A549 (cell line): ENCODE results near the gene CACNA1G. TPM values are rescaled to one million over a fixed set of nuclear protein-coding genes. Genes with fewer than 3 reads are reported as not detected.

Experiments used
- ATAC-seq, 2 experiments: fragments of 200-7000 bp in 1 of 2; fragments of >200 bp in 1 of 2; cut with Nextera tagmentation in 1 of 2; cut with Tn5 transposase in 1 of 2; 3 replicates each; pipeline versions ENCODE4 v1.8.0 to v1.9.1; 2018 to 2020; ENCODE audit warnings: mild to moderate bottlenecking in 1 of 2, moderate library complexity in 1 of 2
- CTCF ChIA-PET: fragments of 300-600 bp; sonication (Branson Sonifier 250); formaldehyde crosslinking; extraction: SDS; loops from one replicate; lab custom pipeline; 2021; ENCODE audit warnings: antibody characterized with exemption, inconsistent platforms; lab: Yijun Ruan, JAX
- POLR2A ChIA-PET: fragments of 350-600 bp; formaldehyde crosslinking; extraction: SDS; loops from one replicate; lab custom pipeline; 2021; ENCODE audit warnings: antibody characterized with exemption, inconsistent platforms; lab: Yijun Ruan, JAX
- DNase-seq, 2 experiments: peaks; one replicate each; pipeline versions ENCODE4 v3.0.0 to v3.0.0-alpha.2; 2011 to 2016; ENCODE audit warnings: low read depth in 1 of 2, low spot score in 1 of 2
- FAIRE-seq: peaks from 2 replicates; lab custom pipeline; 2011; peaks lifted over from hg19 to GRCh38; lab: Jason Lieb, UNC
- H3K27ac ChIP-seq, 2 experiments: fragments of >200 bp; sonication (Bioruptor Twin); formaldehyde crosslinking; 3 replicates each; pipeline ENCODE4 v1.5.1; 2016 to 2017
- H3K4me1 ChIP-seq: fragments of >200 bp; sonication (Bioruptor Twin); formaldehyde crosslinking; 3 replicates; pipeline ENCODE4 v1.6.1; 2016
- H3K4me2 ChIP-seq: fragments of >200 bp; sonication (Bioruptor Twin); formaldehyde crosslinking; 3 replicates; pipeline ENCODE4 v1.6.1; 2016
- H3K4me3 ChIP-seq: fragments of >200 bp; sonication (Bioruptor Twin); formaldehyde crosslinking; 3 replicates; pipeline ENCODE4 v1.5.1; 2016
- H3K9me3 ChIP-seq: fragments of >200 bp; sonication (Bioruptor Twin); formaldehyde crosslinking; 3 replicates; pipeline ENCODE4 v1.6.1; 2016
- ATOH8 ChIP-seq: fragments of 250-450 bp; sonication (Bioruptor Pico); IDR thresholded peaks from 2 replicates; pipeline ENCODE4 v1.5.0; 2020; ENCODE audit warnings: low read depth, mild to moderate bottlenecking, moderate library complexity
- CBX2 ChIP-seq: fragments of 200-600 bp; sonication (generic); IDR thresholded peaks from 2 replicates; pipeline ENCODE4 v1.6.1; 2016; ENCODE audit warnings: low read depth, mild to moderate bottlenecking, borderline replicate concordance
- CEBPB ChIP-seq, 2 experiments: fragments of >200 bp in 1 of 2; sonication (Bioruptor Twin) in 1 of 2; formaldehyde crosslinking in 1 of 2; IDR thresholded peaks; 2 replicates each; pipeline ENCODE4 v1.6.1; 2012 to 2016
- CHD2 ChIP-seq: fragments of 150-350 bp; IDR thresholded peaks from 2 replicates; pipeline ENCODE4 v1.6.1; 2014; ENCODE audit warnings: low read length; ENCODE audit not compliant: partially characterized antibody
- CTCF ChIP-seq: fragments of >200 bp; sonication (Bioruptor Twin); formaldehyde crosslinking; IDR thresholded peaks from 3 replicates; pipeline ENCODE4 v1.5.1; 2016
- EHF ChIP-seq: fragments of 250-450 bp; sonication (Bioruptor Pico); IDR thresholded peaks from 2 replicates; pipeline ENCODE4 v1.5.0; 2020; ENCODE audit warnings: mild to moderate bottlenecking
- EHMT2 ChIP-seq: fragments of 200-600 bp; sonication (generic); IDR thresholded peaks from 2 replicates; pipeline ENCODE4 v1.6.1; 2016; ENCODE audit warnings: antibody characterized with exemption, low read depth, mild to moderate bottlenecking, moderate library complexity
- FOSL2 ChIP-seq, 2 experiments: fragments of 450-650 bp in 1 of 2; fragments of >200 bp in 1 of 2; sonication (Bioruptor Twin) in 1 of 2; formaldehyde crosslinking; IDR thresholded peaks; 2 replicates each; pipeline versions ENCODE4 v1.5.0 to v1.6.1; 2016 to 2020; ENCODE audit warnings: mild to moderate bottlenecking in 1 of 2, moderate library complexity in 1 of 2
- GATA3 ChIP-seq: IDR thresholded peaks from 2 replicates; pipeline ENCODE4 v1.6.1; 2012; ENCODE audit warnings: borderline replicate concordance
- HDAC2 ChIP-seq: fragments of 200-600 bp; sonication (generic); IDR thresholded peaks from 2 replicates; pipeline ENCODE4 v1.6.1; 2016
- JUN ChIP-seq, 2 experiments: fragments of >200 bp; sonication (Bioruptor Twin); formaldehyde crosslinking; IDR thresholded peaks; 2 replicates in 1 of 2; 3 replicates in 1 of 2; pipeline ENCODE4 v1.6.1; 2016 to 2017
- KDM5A ChIP-seq: fragments of 200-600 bp; sonication (generic); IDR thresholded peaks from 2 replicates; pipeline ENCODE4 v1.6.1; 2016; ENCODE audit warnings: antibody characterized with exemption, mild to moderate bottlenecking
- MAFK ChIP-seq: fragments of 450-650 bp; IDR thresholded peaks from 2 replicates; pipeline ENCODE4 v1.6.1; 2014; ENCODE audit not compliant: partially characterized antibody
- NPAS2 ChIP-seq: fragments of 250-450 bp; sonication (Bioruptor Pico); IDR thresholded peaks from 2 replicates; pipeline ENCODE4 v1.8.0; 2022; ENCODE audit warnings: mild to moderate bottlenecking, moderate library complexity, borderline replicate concordance
- POLR2AphosphoS2 ChIP-seq: conservative IDR thresholded peaks from 2 replicates; pipeline ENCODE4 v1.6.1; 2012; ENCODE audit warnings: low read length, improper control_type of control experiment, inconsistent platforms
- RAD21 ChIP-seq, 2 experiments: fragments of >200 bp in 1 of 2; sonication (Bioruptor Twin) in 1 of 2; formaldehyde crosslinking in 1 of 2; IDR thresholded peaks in 1 of 2; conservative IDR thresholded peaks in 1 of 2; 2 replicates in 1 of 2; 3 replicates in 1 of 2; pipeline ENCODE4 v1.6.1; 2012 to 2018; ENCODE audit warnings: inconsistent platforms in 1 of 2
- RARB ChIP-seq: fragments of 250-450 bp; sonication (Bioruptor Pico); IDR thresholded peaks from 2 replicates; pipeline ENCODE4 v1.8.0; 2021; ENCODE audit warnings: mild to moderate bottlenecking, moderate library complexity
- RFX5 ChIP-seq: fragments of 450-650 bp; IDR thresholded peaks from 2 replicates; pipeline ENCODE4 v1.7.1; 2014; ENCODE audit warnings: antibody characterized with exemption, mild to moderate bottlenecking, moderate library complexity
- SREBF2 ChIP-seq: fragments of 450-650 bp; IDR thresholded peaks from 2 replicates; pipeline ENCODE4 v1.6.1; 2014; ENCODE audit warnings: mild to moderate bottlenecking, moderate library complexity
- TFCP2L1 ChIP-seq: fragments of 250-450 bp; sonication (Bioruptor Pico); IDR thresholded peaks from 2 replicates; pipeline ENCODE4 v1.5.0; 2021; ENCODE audit warnings: mild to moderate bottlenecking
- ZSCAN20 ChIP-seq: fragments of 250-450 bp; sonication (Bioruptor Pico); IDR thresholded peaks from 2 replicates; pipeline ENCODE4 v1.8.0; 2022; ENCODE audit warnings: mild to moderate bottlenecking, moderate library complexity
- WGBS: methylation state at CpG from one replicate; pipeline ENCODE4 v1.1.6; 2017; ENCODE audit errors: missing lambda C conversion rate; 5-methylcytosine and 5-hydroxymethylcytosine counted together
- polyA plus RNA-seq, 4 experiments: library from polyadenylated mRNA; depleted of rRNA in 3 of 4; stranded (reverse); fragments of >200 nt; fragmentation: RNase III in 1 of 4; extraction: RNeasy Plus Mini Kit Qiagen cat#74134 plus additional on column Dnase treatment in 1 of 4; gene quantifications; 2 replicates in 3 of 4; 3 replicates in 1 of 4; pipeline ENCODE4 v1.2.3, GENCODE V29; 2011 to 2017
- TF ChIP-seq, protein P1 (sequence below): IDR thresholded peaks from 2 replicates; pipeline ENCODE4 v1.6.1; 2012
- TF ChIP-seq, protein P2 (sequence below): fragments of >200 bp; sonication (Bioruptor Twin); formaldehyde crosslinking; IDR thresholded peaks from 2 replicates; pipeline ENCODE4 v1.6.1; 2016

The CACNA1G gene
- polyA plus RNA-seq, 2 of the 4 experiments (the other 2 are of a cell fraction): 4.0 to 8.9 TPM

GRCh38 chr17:50672071-50672470 is 111.6 kb downstream of the CACNA1G start (continued):
- no peak for TF ChIP-seq HDAC2
- TF ChIP-seq, all 56 proteins: peak for 0

GRCh38 chr17:50672831-50673551 is 112.5 kb downstream of the CACNA1G start:
- POLR2A ChIA-PET: interaction anchor here (0.7 to 1.7 kb wide), 3 partner anchors 21 to 37 kb away, joined by 3 to 11 read pairs (median 3); no protein-coding TSS in a partner anchor
- FAIRE-seq: no peak
- CTCF ChIA-PET: interaction anchor here (1.1 to 52.6 kb wide), 6 partner anchors 12 to 152 kb away, joined by 3 to 2097 read pairs (median 26); partner anchors contain the start of gene ABCC3
- Histone ChIP-seq H3K27ac (peak overlapping the region; percentile 98), H3K4me2 (peak overlapping the region; percentile 8; the same call in 1 of the 3 replicates), H3K4me1 (peaks cover 95% of the 10 kb centered on the region), H3K4me3 (no peak overlapping the region), H3K9me3 (no peaks in the 10 kb centered on the region)
- 86% methylated on average over 20 of the region's 20 CpGs for WGBS
- ATAC-seq: peak in 1 of 2 experiments; percentile 17; a peak in 1 of 6 replicates
- TF ChIP-seq CEBPB (IDR thresholded peaks at IDR 0.05) (no peak), FOSL2 (IDR thresholded peaks at IDR 0.05) (no peak), FOSL2 (CRISPR knock-in tag; IDR thresholded peaks at IDR 0.05) (peak; percentile 64), POLR2AphosphoS2 (0 out of 2 replicates have a peak, but pooled peaks have one; percentile 15), JUN (IDR thresholded peaks at IDR 0.05) (0 out of 5 replicates have a peak, but pooled peaks of 1 of the 2 experiments have one; percentile 17), NPAS2 (CRISPR knock-in tag) (no peak)
- TF ChIP-seq, protein P1, sequence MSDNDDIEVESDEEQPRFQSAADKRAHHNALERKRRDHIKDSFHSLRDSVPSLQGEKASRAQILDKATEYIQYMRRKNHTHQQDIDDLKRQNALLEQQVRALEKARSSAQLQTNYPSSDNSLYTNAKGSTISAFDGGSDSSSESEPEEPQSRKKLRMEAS: peak; percentile 72
- no peak for DNase-seq

DNA sequence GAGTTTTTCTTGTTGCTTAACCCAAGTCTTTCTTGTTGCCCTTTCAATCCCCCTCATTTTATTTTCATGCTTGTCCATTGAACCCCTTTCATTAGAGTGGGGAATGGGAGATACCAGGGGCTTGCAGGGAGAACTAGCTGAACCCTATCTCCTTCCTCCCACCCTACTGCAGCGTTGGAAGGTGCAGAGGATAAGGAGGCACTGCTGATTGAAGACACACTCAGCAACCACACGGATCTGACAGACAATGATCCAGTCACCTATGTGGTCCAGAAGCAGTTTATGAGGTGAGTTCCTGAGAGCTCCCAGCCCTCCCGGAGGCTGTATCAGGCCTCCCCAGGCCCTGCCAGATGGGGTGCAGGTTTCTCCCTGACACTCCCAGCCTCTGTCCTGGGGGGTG is 114.7 kb downstream of the CACNA1G start:
- no peak for FAIRE-seq
- no peak for ATAC-seq
- POLR2A ChIA-PET: interaction anchor here (1.1 to 1.8 kb wide), 2 partner anchors 13 to 14 kb away, joined by 3 to 4 read pairs; no protein-coding TSS in a partner anchor
- CTCF ChIA-PET: interaction anchor here (0.8 to 52.6 kb wide), 7 partner anchors 10 to 124 kb away, joined by 3 to 2097 read pairs (median 9); partner anchors contain the start of gene ABCC3
- DNase-seq: no peak
- peaks cover 95% of the 10 kb centered on the region for H3K4me1 ChIP-seq
- no peak overlapping the region for H3K4me2 ChIP-seq
- peak overlapping the region; percentile 32 to 98 for H3K27ac ChIP-seq
- WGBS: 87% methylated on average over 3 of the region's 3 CpGs
- no peak overlapping the region for H3K4me3 ChIP-seq
- H3K9me3 ChIP-seq: no peaks in the 10 kb centered on the region
- TF ChIP-seq CTCF (no peak), FOSL2 (IDR thresholded peaks at IDR 0.05) (no peak), FOSL2 (CRISPR knock-in tag; IDR thresholded peaks at IDR 0.05) (no peak), KDM5A (no peak), CHD2 (no peak), RAD21 (conservative IDR thresholded peaks at IDR 0.05 in 1 of 2, IDR thresholded peaks at IDR 0.05 in 1 of 2) (no peak), MAFK (no peak), RARB (no peak), ATOH8 (no peak), ZSCAN20 (CRISPR knock-in tag) (no peak), RFX5 (no peak), GATA3 (no peak), TFCP2L1 (no peak), EHF (no peak), EHMT2 (no peak), CBX2 (no peak), SREBF2 (no peak)
- TF ChIP-seq, protein P2, sequence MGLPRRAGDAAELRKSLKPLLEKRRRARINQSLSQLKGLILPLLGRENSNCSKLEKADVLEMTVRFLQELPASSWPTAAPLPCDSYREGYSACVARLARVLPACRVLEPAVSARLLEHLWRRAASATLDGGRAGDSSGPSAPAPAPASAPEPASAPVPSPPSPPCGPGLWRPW: no peak
